ENCODE results near the gene GSTM4. TPM values are rescaled to one million over a fixed set of nuclear protein-coding genes. Genes with fewer than 3 reads are reported as not detected.
A peak's percentile ranks its signal among the peaks of the same experiment; 100 is the strongest.

Gene GSTM4
- total RNA-seq, 2 experiments from 2014 or later = 8.3 to 10.5 TPM

DNA sequence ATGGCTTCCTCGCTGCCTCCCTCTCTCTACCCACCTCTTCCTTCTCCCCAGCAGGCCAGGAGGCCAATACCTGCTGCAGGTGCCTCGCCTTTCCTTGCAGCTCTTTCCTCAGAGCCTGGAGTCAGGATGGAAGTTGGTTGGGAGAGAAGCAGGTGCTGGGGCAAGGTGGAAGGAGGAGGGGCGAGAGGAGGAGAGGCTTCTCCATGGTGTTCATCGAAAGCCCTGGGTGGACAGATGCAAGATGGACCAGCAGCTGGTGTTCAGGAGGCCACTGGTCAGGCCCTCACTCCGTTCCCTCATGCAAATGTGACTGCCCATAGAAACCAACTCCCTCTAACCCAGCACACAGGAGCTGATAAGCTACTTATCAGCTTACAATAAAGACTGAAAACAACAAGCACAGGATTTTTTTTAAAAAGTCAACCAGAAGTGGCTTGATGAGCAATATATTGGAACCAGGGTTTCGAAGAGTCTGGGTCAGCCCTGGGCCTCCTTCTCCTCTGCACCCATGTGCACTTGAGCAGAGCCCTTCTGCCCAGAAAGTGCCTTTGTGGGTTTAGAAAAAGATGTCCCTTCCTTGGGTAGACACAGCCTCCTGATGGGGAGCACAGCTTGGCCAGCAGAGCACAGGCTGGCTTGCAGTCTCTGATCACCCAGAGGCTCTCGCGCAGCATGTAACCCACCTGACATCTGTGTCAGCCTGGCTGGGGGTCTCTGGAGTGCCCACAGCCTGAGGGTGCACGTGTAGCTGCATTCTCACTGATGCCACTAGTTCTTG lies 16.6 kb upstream of the GSTM4 start:
- no peaks in the 10 kb centered on the region for H3K9me3 Mint-ChIP-seq
- H3K4me3 Mint-ChIP-seq = no peak overlapping the region
- POLR2A ChIA-PET = interaction anchor here (0.6 to 1.7 kb wide), 6 partner anchors 12 to 345 kb away, joined by 3 to 4 read pairs (median 4); partner anchors contain the start of genes AHCYL1, AMPD2 and GNAT2
- intact Hi-C loops (cut with micrococcal nuclease) = no loop called here
- no peaks in the 10 kb centered on the region for H3K27me3 Mint-ChIP-seq
- no peaks in the 10 kb centered on the region for H3K36me3 Mint-ChIP-seq (ENCODE audit: low read depth)
- no peak for DNase-seq
- TF ChIP-seq, protein P1, sequence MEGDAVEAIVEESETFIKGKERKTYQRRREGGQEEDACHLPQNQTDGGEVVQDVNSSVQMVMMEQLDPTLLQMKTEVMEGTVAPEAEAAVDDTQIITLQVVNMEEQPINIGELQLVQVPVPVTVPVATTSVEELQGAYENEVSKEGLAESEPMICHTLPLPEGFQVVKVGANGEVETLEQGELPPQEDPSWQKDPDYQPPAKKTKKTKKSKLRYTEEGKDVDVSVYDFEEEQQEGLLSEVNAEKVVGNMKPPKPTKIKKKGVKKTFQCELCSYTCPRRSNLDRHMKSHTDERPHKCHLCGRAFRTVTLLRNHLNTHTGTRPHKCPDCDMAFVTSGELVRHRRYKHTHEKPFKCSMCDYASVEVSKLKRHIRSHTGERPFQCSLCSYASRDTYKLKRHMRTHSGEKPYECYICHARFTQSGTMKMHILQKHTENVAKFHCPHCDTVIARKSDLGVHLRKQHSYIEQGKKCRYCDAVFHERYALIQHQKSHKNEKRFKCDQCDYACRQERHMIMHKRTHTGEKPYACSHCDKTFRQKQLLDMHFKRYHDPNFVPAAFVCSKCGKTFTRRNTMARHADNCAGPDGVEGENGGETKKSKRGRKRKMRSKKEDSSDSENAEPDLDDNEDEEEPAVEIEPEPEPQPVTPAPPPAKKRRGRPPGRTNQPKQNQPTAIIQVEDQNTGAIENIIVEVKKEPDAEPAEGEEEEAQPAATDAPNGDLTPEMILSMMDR (IDR thresholded peaks at IDR 0.05) = no peak
- CTCF ChIA-PET = interaction anchor here (0.6 to 18.5 kb wide), 57 partner anchors 9 to 421 kb away, joined by 3 to 294 read pairs (median 9); partner anchors contain the start of genes AHCYL1, AMPD2, GNAI3 and GNAT2
- H3K27ac Mint-ChIP-seq = no peak overlapping the region
- no peak for ATAC-seq
- peaks cover 18% of the 10 kb centered on the region for H3K4me1 Mint-ChIP-seq (ENCODE audit: low read depth)

DNA sequence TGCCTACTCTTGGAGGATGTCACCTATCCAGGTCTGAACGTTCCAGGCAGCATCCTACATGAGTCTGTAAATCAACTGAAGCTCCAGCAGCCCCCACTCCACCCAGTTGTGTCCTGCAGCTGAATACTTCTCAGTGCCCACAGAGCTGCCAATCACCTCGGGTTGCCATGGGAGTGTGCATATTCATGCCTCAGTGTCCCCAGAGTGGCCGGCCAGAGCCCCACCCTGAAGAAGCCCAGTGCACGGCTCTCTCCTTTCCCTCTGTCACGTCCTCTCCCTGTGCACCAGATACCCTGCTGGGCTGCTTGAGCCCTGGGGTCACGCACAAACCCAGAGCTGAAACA lies 16.1 kb upstream of the GSTM4 start:
- DNase-seq = no peak
- H3K9me3 Mint-ChIP-seq = no peaks in the 10 kb centered on the region
- intact Hi-C loops (cut with micrococcal nuclease) = loop anchor here (5.0 kb wide), 2 partner anchors 93 to 342 kb away; partner anchors contain the start of genes AHCYL1 and GNAI3
- H3K4me3 Mint-ChIP-seq = no peak overlapping the region
- H3K4me1 Mint-ChIP-seq (ENCODE audit: low read depth) = peaks cover 12% of the 10 kb centered on the region
- H3K27ac Mint-ChIP-seq = no peak overlapping the region
- H3K36me3 Mint-ChIP-seq (ENCODE audit: low read depth) = no peaks in the 10 kb centered on the region
- H3K27me3 Mint-ChIP-seq = no peaks in the 10 kb centered on the region
- ATAC-seq = peak; percentile 2
- POLR2A ChIA-PET = interaction anchor here (0.6 to 1.7 kb wide), 6 partner anchors 11 to 344 kb away, joined by 3 to 4 read pairs (median 4); partner anchors contain the start of genes AHCYL1, AMPD2, GNAT2 and GSTM1
- TF ChIP-seq, protein P1 (IDR thresholded peaks at IDR 0.05) = no peak
- CTCF ChIA-PET = interaction anchor here (0.6 to 18.5 kb wide), 77 partner anchors 10 to 421 kb away, joined by 3 to 294 read pairs (median 6); partner anchors contain the start of genes AHCYL1, AMPD2, CSF1 and GNAI3

DNA sequence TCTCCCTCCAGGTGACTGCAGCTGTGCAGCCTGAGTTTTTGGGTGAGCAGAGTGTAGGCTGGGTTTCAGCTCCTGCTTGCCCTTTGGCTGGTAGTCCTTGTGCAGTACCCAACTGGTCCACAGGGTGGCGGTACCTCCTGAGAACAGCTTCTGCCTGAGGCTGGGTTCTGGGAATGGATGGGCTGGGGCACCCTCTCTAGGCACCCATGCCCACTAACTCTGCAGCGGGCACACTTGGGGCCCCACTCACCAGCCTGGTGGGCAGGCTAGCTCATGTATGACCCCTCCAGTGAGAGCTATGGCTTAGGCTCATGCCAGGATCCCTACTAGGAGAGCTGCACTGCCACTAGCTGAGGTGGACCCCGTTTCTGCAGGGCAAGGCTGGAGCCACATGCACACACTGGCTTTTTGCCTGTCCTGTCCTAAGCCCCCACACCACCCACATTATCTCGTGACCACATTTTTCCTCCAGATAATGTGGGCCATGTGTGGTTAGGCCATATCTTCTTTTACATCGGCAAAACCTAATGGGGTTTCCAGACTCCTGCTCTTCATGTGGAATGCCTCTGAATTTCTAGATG lies 15.5 kb upstream of the GSTM4 start:
- H3K9me3 Mint-ChIP-seq = no peaks in the 10 kb centered on the region
- TF ChIP-seq, protein P1 (IDR thresholded peaks at IDR 0.05) = peak; percentile 93
- ChIA-PET CTCF (interaction anchor here (0.6 to 18.5 kb wide), 80 partner anchors 10 to 420 kb away, joined by 3 to 294 read pairs (median 6); partner anchors contain the start of genes AHCYL1, AMPD2, CSF1 and GNAI3), POLR2A (interaction anchor here (0.6 to 1.7 kb wide), 6 partner anchors 11 to 343 kb away, joined by 3 to 4 read pairs (median 3); partner anchors contain the start of genes AHCYL1, AMPD2, GNAT2 and GSTM1)
- intact Hi-C loops (cut with micrococcal nuclease) = loop anchor here (5.0 kb wide), 2 partner anchors 93 to 342 kb away; partner anchors contain the start of genes AHCYL1 and GNAI3
- DNase-seq (peak; percentile 97), ATAC-seq (peak; percentile 82)
- no peaks in the 10 kb centered on the region for H3K27me3 Mint-ChIP-seq
- no peak overlapping the region for H3K4me3 Mint-ChIP-seq
- no peak overlapping the region for H3K27ac Mint-ChIP-seq
- peaks cover 8% of the 10 kb centered on the region for H3K4me1 Mint-ChIP-seq (ENCODE audit: low read depth)
- no peaks in the 10 kb centered on the region for H3K36me3 Mint-ChIP-seq (ENCODE audit: low read depth)

DNA sequence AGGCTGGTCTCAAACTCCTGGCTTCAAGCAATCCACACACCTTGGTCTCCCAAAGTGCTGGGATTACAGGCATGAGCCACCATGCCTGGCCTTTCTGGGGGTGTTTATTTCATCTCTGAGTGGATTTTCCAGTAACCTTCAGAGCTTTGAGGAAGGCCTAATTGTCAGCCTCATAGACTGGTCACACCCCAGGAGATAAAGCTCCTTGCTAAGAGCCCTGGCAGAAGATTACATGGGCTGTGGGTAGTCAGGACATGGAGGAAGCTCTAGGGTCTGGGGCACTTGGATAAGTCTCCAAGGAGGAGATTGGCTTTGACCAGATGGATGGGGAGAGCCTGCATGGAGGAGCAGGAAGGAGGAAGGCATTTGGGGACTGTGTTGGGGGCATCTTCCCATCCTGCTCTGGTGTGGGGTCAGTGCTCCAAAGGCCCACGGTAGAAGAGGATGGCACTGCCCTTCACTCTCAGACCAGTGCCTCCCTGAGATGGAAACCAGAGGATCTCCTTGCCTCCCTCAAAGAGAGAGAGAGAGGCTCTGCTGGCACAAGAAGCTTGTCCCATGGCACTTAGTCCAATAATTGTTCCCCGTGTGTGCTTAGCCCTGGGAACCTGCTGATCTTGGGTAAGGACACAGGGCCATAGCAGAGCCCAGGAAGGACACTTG lies 14.7 kb upstream of the GSTM4 start:
- Mint-ChIP-seq H3K27ac (no peak overlapping the region), H3K9me3 (no peaks in the 10 kb centered on the region), H3K27me3 (no peaks in the 10 kb centered on the region), H3K4me3 (no peak overlapping the region), H3K36me3 (ENCODE audit: low read depth) (no peaks in the 10 kb centered on the region), H3K4me1 (ENCODE audit: low read depth) (peaks cover 7% of the 10 kb centered on the region)
- ChIA-PET CTCF (interaction anchor here (1.0 to 18.5 kb wide), 43 partner anchors 11 to 347 kb away, joined by 3 to 294 read pairs (median 11); partner anchors contain the start of genes AHCYL1, AMPD2, CSF1 and GNAI3), POLR2A (interaction anchor here (0.9 to 1.4 kb wide), 3 partner anchors 12 to 343 kb away, joined by 3 read pairs; partner anchors contain the start of genes AHCYL1 and GSTM1)
- intact Hi-C loops (cut with micrococcal nuclease) = loop anchor here (5.0 kb wide), 2 partner anchors 94 to 341 kb away; partner anchors contain the start of genes AHCYL1 and GNAI3
- DNase-seq (no peak), ATAC-seq (no peak)
- TF ChIP-seq, protein P1 (IDR thresholded peaks at IDR 0.05) = no peak
